ENCODE results near the gene EVX1. TPM values are rescaled to one million over a fixed set of nuclear protein-coding genes. Genes with fewer than 3 reads are reported as not detected.

Gene EVX1
- total RNA-seq, 1 donor from 2014 or later: not detected

GRCh38 chr7:27204851-27205322 is 37.7 kb upstream of the EVX1 start:
- intact Hi-C loops (cut with micrococcal nuclease): loop anchor here (2.0 kb wide), 1 partner anchor 20 kb away; the partner anchor contains the start of gene HOXA11

DNA sequence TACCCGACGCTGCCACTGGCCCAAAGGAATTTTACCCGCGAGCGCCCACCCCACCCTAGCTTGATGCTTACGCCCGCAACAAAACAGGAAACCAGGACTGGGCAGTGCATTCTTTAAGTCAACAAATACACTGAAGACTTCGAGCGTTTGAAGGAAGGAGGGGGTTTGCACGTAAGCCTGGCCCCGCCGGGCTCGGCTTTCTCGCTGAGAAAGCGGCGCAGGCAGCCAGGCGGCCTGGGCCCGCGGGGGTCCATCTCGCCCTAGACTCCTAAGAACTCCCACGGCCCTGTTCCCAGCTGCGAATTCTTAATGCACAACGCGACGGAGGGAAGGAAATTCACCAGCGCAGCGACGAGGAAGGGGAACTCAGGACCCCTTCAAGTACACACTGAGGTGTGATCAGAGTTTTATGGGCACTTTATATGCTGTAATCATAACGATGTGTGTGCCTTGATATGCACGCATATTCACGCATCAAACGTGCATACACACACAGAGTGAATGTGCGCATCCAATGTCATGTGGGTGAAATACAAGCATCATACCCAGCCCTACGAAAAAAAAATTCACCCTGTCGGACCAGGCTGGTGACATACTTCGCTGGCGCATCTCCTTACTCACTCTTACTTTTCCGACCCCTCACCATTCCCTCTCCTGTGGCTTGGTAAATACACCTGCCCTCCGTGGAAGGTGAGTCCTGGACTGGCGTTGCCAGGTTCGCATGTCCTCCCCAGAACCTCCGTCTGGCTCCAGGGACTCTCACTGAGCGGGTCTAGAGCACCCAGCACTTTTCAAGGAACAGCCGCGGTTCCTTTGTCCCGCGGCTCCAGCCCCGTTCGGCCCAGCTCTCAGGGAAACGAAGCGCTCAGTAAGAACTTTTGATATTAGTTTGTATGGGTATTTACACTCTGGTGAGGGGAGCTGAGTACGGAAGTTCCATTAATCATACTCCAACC is 37.0 kb upstream of the EVX1 start:
- intact Hi-C loops (cut with micrococcal nuclease): loop anchor here (2.0 kb wide), 1 partner anchor 21 kb away; the partner anchor contains the start of gene HOXA11

GRCh38 chr7:27207348-27207985 is 35.1 kb upstream of the EVX1 start:
- intact Hi-C loops (cut with micrococcal nuclease): no loop called here

DNA sequence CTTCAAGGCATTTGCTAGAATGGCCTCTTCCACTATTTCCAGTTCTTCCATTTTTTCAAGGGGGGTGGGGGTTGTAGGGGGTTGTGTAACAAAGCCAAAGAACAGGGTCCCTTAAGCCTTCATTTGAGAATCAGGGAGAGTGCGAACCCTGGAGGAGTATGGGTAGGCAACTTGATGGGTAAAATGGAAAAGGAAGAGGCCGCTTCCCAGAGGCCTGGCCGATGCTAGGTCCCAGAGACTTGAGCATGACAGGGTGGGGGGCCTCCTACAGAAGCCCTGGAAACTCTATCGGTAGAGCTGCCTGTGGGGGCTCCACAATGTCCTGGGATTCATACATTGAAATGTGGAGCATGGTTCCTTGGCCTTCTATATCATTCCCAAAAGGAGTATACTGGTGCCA is 33.6 kb upstream of the EVX1 start:
- intact Hi-C loops (cut with micrococcal nuclease): no loop called here

- intact Hi-C loops (cut with micrococcal nuclease): loop anchor here (1.0 kb wide), 2 partner anchors 366 to 711 kb away; no protein-coding TSS in a partner anchor
Measured at GRCh38 chr7:27209933-27210440, 32.6 kb upstream of the EVX1 start.

- intact Hi-C loops (cut with micrococcal nuclease): loop anchor here (1.0 kb wide), 2 partner anchors 366 to 711 kb away; no protein-coding TSS in a partner anchor
Measured at GRCh38 chr7:27210441-27211083, 32.0 kb upstream of the EVX1 start.

DNA sequence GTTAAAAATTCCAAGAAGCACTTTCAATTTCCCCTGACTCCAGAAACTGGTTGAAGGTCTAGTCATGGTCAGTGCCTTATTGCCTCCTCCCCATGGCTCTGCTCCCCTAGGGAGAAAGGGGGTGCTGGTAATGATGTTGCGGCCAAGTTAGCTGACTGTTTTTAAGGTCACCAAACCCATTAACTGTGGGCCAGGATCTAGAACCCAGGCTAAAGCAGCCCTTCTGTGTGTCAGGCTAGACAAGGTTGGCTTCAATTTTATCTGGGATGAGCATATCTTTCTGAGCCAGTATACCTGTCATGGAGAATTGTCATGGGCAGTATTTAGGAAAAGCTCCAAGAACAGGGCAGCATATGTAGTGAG is 31.5 kb upstream of the EVX1 start:
- intact Hi-C loops (cut with micrococcal nuclease): no loop called here

DNA sequence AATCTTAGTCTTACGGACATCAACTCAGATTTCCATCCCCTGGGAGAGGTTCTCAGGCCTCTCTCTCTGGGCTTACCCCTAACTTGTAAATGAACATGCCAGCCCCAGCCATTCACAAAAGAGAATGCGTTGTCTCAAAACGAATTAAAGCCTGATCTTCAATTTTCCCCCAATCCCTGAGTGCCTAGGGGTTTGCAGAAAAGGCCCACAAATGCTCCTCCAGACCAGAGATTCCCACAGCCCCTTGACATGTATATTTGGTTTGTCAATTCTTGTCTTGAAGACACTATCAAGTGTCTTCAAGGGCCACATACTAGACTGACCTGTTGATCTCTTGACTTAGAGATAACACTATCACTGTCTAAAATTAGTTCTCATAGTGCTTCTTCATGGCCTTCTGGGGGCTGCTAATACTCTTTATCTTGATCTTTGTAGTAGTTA is 30.8 kb upstream of the EVX1 start:
- intact Hi-C loops (cut with micrococcal nuclease): no loop called here

- intact Hi-C loops (cut with micrococcal nuclease): no loop called here
Measured at GRCh38 chr7:27212497-27213432, 29.8 kb upstream of the EVX1 start.

DNA sequence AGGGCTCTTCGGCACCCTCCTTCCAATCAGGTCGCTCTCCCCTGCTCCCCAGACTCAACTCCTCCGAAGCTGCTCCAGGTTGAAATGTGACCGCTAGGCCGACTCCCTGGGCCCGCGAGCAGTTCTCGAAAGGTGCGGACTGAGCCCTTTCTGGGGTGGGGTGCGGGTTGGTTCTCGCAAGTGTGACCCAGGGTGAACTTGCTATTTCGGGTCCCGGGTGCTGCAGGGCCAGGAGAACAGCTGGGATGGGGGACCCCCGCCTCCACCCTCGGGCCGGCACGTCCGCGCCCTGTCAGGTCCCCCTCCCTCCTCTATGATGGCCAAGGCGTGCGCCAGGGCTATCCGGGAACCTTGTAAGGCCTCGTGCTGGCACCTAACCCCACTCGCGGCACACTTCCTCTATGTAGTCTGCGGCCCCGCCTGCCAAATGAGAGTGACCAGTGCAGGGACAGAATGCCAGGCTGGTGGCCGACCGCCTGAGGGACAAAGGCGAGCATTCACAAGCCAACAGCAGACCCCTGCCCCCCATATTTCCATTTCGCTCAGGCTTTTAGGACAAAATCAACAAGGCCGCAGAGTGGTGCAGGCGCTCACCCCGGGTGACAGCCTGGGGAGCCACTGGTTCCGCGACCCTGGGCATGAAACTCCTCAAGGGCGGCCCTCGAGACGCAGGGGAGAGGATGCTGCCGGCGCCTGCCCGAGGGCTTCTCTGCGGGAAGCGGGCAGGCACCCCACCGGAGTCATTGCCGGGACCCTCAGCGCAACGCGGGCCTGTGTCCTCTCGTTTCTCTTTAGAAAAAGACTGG is 29.0 kb upstream of the EVX1 start:
- intact Hi-C loops (cut with micrococcal nuclease): no loop called here

GRCh38 chr7:27214239-27214950 is 28.2 kb upstream of the EVX1 start:
- intact Hi-C loops (cut with micrococcal nuclease): no loop called here

DNA sequence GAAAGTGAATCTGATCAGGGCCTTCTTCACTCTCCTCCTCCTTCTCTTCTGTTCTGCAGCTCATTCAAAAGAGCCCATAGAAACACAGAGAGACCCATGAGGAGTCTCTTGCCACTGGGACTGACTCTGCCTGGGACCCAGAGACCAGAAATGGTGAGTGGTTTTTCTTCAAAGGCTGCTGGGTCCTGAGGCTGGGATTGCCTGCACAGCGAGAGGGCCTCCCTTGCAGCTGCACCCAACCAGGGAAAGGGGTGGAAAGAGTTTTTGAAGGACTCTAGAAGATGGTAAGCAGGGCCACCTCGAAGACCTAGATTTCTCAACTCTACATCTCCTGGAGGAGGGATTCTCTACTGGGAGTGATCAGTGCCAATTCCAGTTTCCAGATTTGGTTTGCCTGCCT is 27.2 kb upstream of the EVX1 start:
- intact Hi-C loops (cut with micrococcal nuclease): no loop called here

GRCh38 chr7:27217951-27218350 is 24.7 kb upstream of the EVX1 start:
- intact Hi-C loops (cut with micrococcal nuclease): no loop called here

GRCh38 chr7:27219821-27220220 is 22.8 kb upstream of the EVX1 start:
- intact Hi-C loops (cut with micrococcal nuclease): no loop called here

DNA sequence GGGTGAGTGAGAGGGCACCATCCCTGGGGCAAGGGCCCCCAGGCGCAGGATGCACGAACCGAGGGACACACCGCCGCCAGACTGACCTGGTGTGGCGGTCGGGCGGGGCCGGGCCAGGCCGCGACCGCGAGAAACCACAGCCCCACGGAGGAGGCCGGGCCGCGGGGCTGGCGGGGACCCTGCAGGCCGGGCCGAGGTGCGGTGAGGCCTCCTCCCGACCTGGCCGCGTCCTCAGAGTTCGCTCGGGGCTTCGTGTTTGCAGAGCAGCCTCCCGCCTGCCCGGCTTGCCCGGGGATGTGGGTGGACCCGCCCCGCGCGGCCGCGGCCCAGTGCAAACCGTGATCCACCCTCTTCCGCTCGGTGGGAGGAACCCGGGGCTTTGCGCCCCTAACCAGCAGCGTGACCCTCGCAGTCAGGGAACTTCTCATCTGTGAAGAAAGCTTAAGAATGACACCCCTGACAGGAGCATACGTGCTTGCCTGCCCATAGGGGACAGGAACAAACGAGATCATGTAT is 22.1 kb upstream of the EVX1 start:
- intact Hi-C loops (cut with micrococcal nuclease): no loop called here

DNA sequence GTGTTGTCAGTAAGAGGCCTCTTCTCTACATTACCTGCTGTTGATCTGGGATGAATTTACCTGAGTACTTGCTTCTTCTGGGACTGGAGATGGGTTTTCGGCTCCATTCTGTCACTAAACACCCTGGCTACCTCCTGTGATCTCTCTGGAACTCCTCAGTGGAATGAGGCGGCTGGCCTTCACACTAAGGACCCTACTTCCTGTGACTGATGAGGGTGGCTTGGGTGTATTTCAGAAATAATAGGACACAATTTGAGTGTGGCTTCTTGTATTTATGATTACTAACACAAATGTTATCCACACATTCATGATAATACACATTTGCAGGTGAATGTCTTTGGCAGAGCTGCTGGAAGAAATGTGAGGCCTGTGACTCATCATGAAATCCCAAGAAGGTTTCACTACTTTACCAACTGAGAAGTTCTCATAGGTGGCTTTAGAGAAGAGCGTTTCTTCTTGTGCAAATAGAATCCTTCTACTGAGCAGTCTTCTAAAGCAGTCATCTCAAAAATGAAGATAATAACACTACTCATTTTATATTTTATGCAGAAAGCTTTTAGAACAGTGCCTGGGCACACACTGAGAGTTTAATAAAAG is 21.3 kb upstream of the EVX1 start:
- intact Hi-C loops (cut with micrococcal nuclease): no loop called here

DNA sequence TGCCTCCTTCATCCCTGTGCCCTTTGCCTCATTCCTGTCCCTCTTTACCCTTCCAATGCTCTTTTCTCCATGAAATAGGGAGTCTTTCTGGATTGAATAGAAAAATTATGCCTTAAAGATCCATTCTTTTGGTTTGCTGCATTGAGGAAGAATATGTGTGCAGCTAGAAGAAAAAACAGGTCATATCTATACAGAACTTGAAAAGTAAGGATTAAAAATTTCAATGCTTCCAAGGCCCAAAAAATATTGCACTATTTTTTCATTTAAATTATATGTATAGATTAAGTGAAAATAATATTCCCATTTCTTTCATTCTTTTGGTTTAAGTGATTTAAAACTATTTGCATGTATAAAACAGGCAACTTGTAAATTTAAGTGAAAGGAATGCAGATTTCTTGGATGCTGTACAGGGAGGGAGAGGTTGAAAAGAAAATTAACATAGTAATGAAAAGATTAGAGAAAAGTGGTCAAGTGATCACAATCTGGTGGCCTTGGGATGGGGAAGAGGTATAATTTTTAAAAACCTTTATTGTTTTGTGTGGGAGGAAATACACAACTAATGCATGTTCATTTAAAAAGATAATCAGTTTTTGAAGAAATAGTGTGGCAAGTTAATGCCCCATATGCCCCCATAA is 18.5 kb upstream of the EVX1 start:
- intact Hi-C loops (cut with micrococcal nuclease): no loop called here
